HCT116 (cell line): Measurements from ENCODE around the gene DGCR8. TPM values are rescaled to one million over a fixed set of nuclear protein-coding genes. Genes with fewer than 3 reads are reported as not detected.

Source experiments
- ATAC-seq: fragments of 200-7000 bp; cut with Tn5 transposase; 2 replicates; pipeline ENCODE4 v1.9.1; 2020; ENCODE audit warnings: mild to moderate bottlenecking, moderate library complexity
- BruUV-seq: library from RNA; stranded (reverse); fragments of 400-500 nt; replicated peaks from 2 replicates; lab custom pipeline; 2021; lab: Mats Ljungman, UMichigan
- CTCF ChIA-PET: fragments of 300-600 bp; sonication (Branson Sonifier 250); formaldehyde crosslinking; loops from one replicate; lab custom pipeline; 2021; ENCODE audit warnings: antibody characterized with exemption; lab: Charles Lee
- POLR2A ChIA-PET: fragments of 300-600, 350-600 bp; sonication (Branson Sonifier 250); formaldehyde crosslinking; loops from one replicate; lab custom pipeline; 2021; ENCODE audit warnings: antibody characterized with exemption; lab: Charles Lee
- RAD21 ChIA-PET, 2 experiments: fragments of 300-600 bp; sonication (Branson Sonifier 250); formaldehyde crosslinking; loops; one replicate each; lab custom pipeline; 2023; ENCODE audit warnings: low total read pairs in 2 of 2; ENCODE audit not compliant: uncharacterized antibody in 2 of 2, unreplicated experiment in 2 of 2, low non-redundant PET in 1 of 2; lab: Charles Lee
- DNase-seq: peaks from one replicate; pipeline ENCODE4 v3.0.0-alpha.2; 2010; ENCODE audit warnings: low read depth, low spot score
- H2AFZ ChIP-seq: fragments of 200-600 bp; shearing (Covaris generic), sonication (generic); 2 replicates; pipeline ENCODE4 v1.6.1; 2017; ENCODE audit warnings: low read depth, mixed run types, mixed read lengths, antibody characterized with exemption, low read length; ENCODE audit not compliant: poor library complexity, severe bottlenecking
- H3K27ac ChIP-seq: 2 replicates; pipeline ENCODE4 v1.5.1; 2012; ENCODE audit warnings: low read depth, low read length
- H3K27me3 ChIP-seq: fragments of 200-600 bp; sonication (generic); 2 replicates; pipeline ENCODE4 v1.6.1; 2016; ENCODE audit warnings: mixed run types, low read length, mixed read lengths; ENCODE audit not compliant: insufficient read depth
- H3K36me3 ChIP-seq, 2 experiments: fragments of 200-500 bp in 1 of 2; fragments of 200-600 bp in 1 of 2; sonication (Bioruptor generic) in 1 of 2; sonication (generic) in 1 of 2; 2 replicates each; pipeline versions ENCODE4 v1.5.1 to v1.6.1; 2014 to 2016; ENCODE audit warnings: low read length in 2 of 2, inconsistent platforms in 1 of 2, mixed read lengths in 1 of 2, mixed run types in 1 of 2; ENCODE audit not compliant: insufficient read depth in 2 of 2, control insufficient read depth in 1 of 2
- H3K4me1 ChIP-seq, 2 experiments: fragments of 200-600 bp in 1 of 2; sonication (generic) in 1 of 2; 2 replicates each; pipeline versions ENCODE4 v1.5.1 to v1.6.1; 2012 to 2017; ENCODE audit warnings: low read length in 2 of 2, inconsistent platforms in 1 of 2, mild to moderate bottlenecking in 1 of 2, mixed read lengths in 1 of 2, mixed run types in 1 of 2, moderate library complexity in 1 of 2; ENCODE audit not compliant: insufficient read depth in 2 of 2, control insufficient read depth in 1 of 2
- H3K4me2 ChIP-seq: fragments of 200-600 bp; sonication (generic); 2 replicates; pipeline ENCODE4 v1.6.1; 2017; ENCODE audit warnings: mixed run types, low read length, mixed read lengths
- H3K4me3 ChIP-seq, 2 experiments: fragments of 200-600 bp in 1 of 2; sonication (generic) in 1 of 2; replicated peaks in 1 of 2; 2 replicates each; pipeline ENCODE4 v1.5.1; 2011 to 2016; ENCODE audit warnings: low read length in 2 of 2, control low read depth in 1 of 2, low read depth in 1 of 2, mild to moderate bottlenecking in 1 of 2, mixed read lengths in 1 of 2, mixed run types in 1 of 2
- H3K79me2 ChIP-seq: fragments of 200-600 bp; sonication (generic); 2 replicates; pipeline ENCODE4 v1.6.1; 2017; ENCODE audit warnings: mild to moderate bottlenecking, mixed run types, low read length, moderate library complexity, mixed read lengths; ENCODE audit not compliant: insufficient read depth
- H3K9ac ChIP-seq: fragments of 200-600 bp; sonication (generic); 2 replicates; pipeline ENCODE4 v1.6.1; 2016; ENCODE audit warnings: low read length, mixed read lengths
- H3K9me2 ChIP-seq: fragments of 200-600 bp; sonication (generic), shearing (Covaris generic); 2 replicates; pipeline ENCODE4 v1.6.1; 2017; ENCODE audit warnings: mixed run types, mild to moderate bottlenecking, moderate library complexity; ENCODE audit not compliant: insufficient read depth
- H3K9me3 ChIP-seq, 2 experiments: fragments of 200-500 bp in 1 of 2; fragments of 200-600 bp in 1 of 2; sonication (Bioruptor generic) in 1 of 2; sonication (generic) in 1 of 2; 2 replicates each; pipeline ENCODE4 v1.6.1; 2014 to 2017; ENCODE audit warnings: low read length in 2 of 2, mixed read lengths in 2 of 2, inconsistent platforms in 1 of 2, low read depth in 1 of 2, mild to moderate bottlenecking in 1 of 2, mixed run types in 1 of 2, moderate library complexity in 1 of 2; ENCODE audit not compliant: control insufficient read depth in 1 of 2, insufficient read depth in 1 of 2
- H4K20me1 ChIP-seq: fragments of 200-600 bp; sonication (generic), shearing (Covaris generic); 2 replicates; pipeline ENCODE4 v1.6.1; 2017; ENCODE audit warnings: mixed run types, mild to moderate bottlenecking, moderate library complexity; ENCODE audit not compliant: insufficient read depth
- CEBPB ChIP-seq: IDR thresholded peaks from 2 replicates; pipeline ENCODE4 v1.6.1; 2012; ENCODE audit warnings: low read depth
- ELF1 ChIP-seq: IDR thresholded peaks from 2 replicates; pipeline ENCODE4 v1.6.1; 2012; ENCODE audit warnings: low read depth, borderline replicate concordance
- FOSL1 ChIP-seq: IDR thresholded peaks from 2 replicates; pipeline ENCODE4 v1.6.1; 2012; ENCODE audit warnings: low read depth
- JUND ChIP-seq: IDR thresholded peaks from 2 replicates; pipeline ENCODE4 v1.6.1; 2012
- POLR2A ChIP-seq: IDR thresholded peaks from 2 replicates; pipeline ENCODE4 v1.7.0; 2011; ENCODE audit warnings: borderline replicate concordance; ENCODE audit not compliant: insufficient read depth, insufficient read length; ENCODE audit errors: extremely low read depth
- POLR2AphosphoS5 ChIP-seq: IDR thresholded peaks from 2 replicates; pipeline ENCODE4 v1.6.1; 2011; ENCODE audit warnings: mild to moderate bottlenecking, low read depth, low read length, moderate library complexity
- RAD21 ChIP-seq: IDR thresholded peaks from 2 replicates; pipeline ENCODE4 v1.6.1; 2012; ENCODE audit warnings: low read depth, mild to moderate bottlenecking
- SIN3A ChIP-seq: IDR thresholded peaks from 2 replicates; pipeline ENCODE4 v1.6.1; 2012; ENCODE audit warnings: low read depth
- SP1 ChIP-seq: IDR thresholded peaks from 2 replicates; pipeline ENCODE4 v1.6.1; 2012; ENCODE audit warnings: low read depth
- SRF ChIP-seq: IDR thresholded peaks from 2 replicates; pipeline ENCODE4 v1.6.1; 2012; ENCODE audit warnings: low read depth
- ZBTB33 ChIP-seq: IDR thresholded peaks from 2 replicates; pipeline ENCODE4 v1.6.1; 2011; ENCODE audit warnings: mild to moderate bottlenecking, low read length, moderate library complexity; ENCODE audit not compliant: insufficient replicate concordance; ENCODE audit errors: extremely low read depth
- ZNF274 ChIP-seq: fragments of 200-500 bp; sonication (Bioruptor generic); IDR thresholded peaks from 2 replicates; pipeline ENCODE4 v1.6.1; 2014; ENCODE audit warnings: mild to moderate bottlenecking, low read depth, low read length, inconsistent platforms
- intact Hi-C: fragments of 100-400 bp; cut with micrococcal nuclease; formaldehyde crosslinking; loops from 2 replicates; pipeline ENCODE4 v1.10.0; 2022
- total RNA-seq: library from RNA; stranded (reverse); gene quantifications from one replicate; pipeline ENCODE4 v1.2.1, GENCODE V29; 2021; ENCODE audit not compliant: unreplicated experiment
- TF ChIP-seq, protein P1 (sequence below): IDR thresholded peaks from 2 replicates; pipeline ENCODE4 v1.6.1; 2012

DGCR8 gene
- total RNA-seq, 1 experiment from 2014 or later: 43.8 TPM

- no TSS peak for BruUV-seq
- ChIA-PET CTCF (no interaction called here), POLR2A (no interaction called here), RAD21 (no interaction called here)
- peak; percentile 12; the same call in 1 of the 2 replicates for ATAC-seq
- 0 out of 2 replicates have a peak overlapping the region, but pooled peaks have one; percentile 4 for H3K9ac ChIP-seq
- H2AFZ ChIP-seq: no peak overlapping the region
- intact Hi-C loops: loop anchor here (10.0 kb wide), 1 partner anchor 147 kb away; no protein-coding TSS in a partner anchor
- no peaks in the 10 kb centered on the region for H3K9me2 ChIP-seq
- peak overlapping the region; percentile 34 for H3K27ac ChIP-seq
- H3K36me3 ChIP-seq: peaks cover 17 to 57% of the 10 kb centered on the region in 2 experiments; a peak in 3 of 4 replicates
- TF ChIP-seq SIN3A (peak; percentile 24; the same call in 1 of the 2 replicates), SRF (no peak), POLR2AphosphoS5 (peak; percentile 12; the same call in 1 of the 2 replicates)
- no peak overlapping the region for H3K4me2 ChIP-seq
- no peaks in the 10 kb centered on the region for H4K20me1 ChIP-seq
- H3K79me2 ChIP-seq: peaks cover 32% of the 10 kb centered on the region
- no peaks in the 10 kb centered on the region for H3K27me3 ChIP-seq
- H3K4me3 ChIP-seq: no peak overlapping the region
- H3K4me1 ChIP-seq: peaks cover 8 to 14% of the 10 kb centered on the region in 2 experiments
- no peak for DNase-seq
- no peaks in the 10 kb centered on the region for H3K9me3 ChIP-seq
These were observed 31.9 kb downstream of the DGCR8 start for GRCh38 chr22:20111689-20112622.

DNA sequence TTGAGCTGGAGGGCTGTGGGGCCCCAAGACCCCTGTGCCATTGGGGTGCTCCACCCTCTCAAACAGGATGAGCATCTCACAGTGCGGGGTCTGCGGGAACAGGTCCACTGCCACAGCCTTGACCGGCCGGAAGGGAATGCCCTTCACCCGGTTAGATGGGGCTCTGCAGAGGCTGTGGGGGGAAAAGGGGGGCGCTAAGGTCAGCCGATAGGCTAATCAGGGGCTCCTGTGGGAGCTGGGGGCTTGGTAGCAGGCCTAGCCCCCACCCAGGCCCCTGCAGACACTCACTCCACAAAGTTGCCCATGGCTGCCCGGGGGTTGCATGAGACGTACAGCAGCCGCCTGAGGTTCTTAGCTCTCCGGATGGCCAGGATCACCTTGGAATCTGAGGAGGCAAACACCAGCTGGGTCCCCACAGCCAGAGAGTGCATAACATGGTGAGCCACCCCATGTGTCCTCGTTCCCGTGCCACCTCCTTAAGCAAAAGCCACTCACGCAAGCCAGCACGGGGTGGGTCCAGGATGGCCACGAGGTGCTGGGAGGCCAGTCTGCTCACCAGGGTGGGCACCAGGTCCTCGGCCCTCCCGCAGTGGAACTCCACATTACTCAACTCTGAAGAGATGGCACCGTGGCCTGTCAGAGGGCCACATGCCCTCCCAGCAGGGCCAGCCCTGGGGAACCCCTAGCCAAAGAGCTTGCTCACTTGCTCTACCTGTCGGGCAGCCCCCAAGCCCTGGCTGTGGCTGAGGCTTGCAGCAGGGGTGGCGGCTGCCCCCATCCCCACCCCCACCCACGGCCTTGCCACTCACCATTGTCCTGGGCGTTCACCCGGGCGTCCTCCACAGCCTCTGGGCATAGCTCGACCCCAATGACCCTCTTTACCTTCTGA is 32.8 kb downstream of the DGCR8 start:
- Histone ChIP-seq H3K4me3 (no peak overlapping the region), H3K27ac (peak overlapping the region; percentile 34; the same call in 1 of the 2 replicates), H3K9ac (no peak overlapping the region), H3K4me2 (no peak overlapping the region), H3K9me2 (no peaks in the 10 kb centered on the region), H3K36me3 (peaks cover 10 to 49% of the 10 kb centered on the region in 2 experiments; a peak in 3 of 4 replicates), H4K20me1 (no peaks in the 10 kb centered on the region), H3K79me2 (peaks cover 35% of the 10 kb centered on the region), H3K4me1 (peaks cover 8 to 14% of the 10 kb centered on the region in 2 experiments), H3K27me3 (no peaks in the 10 kb centered on the region), H3K9me3 (no peaks in the 10 kb centered on the region), H2AFZ (no peak overlapping the region)
- BruUV-seq: no TSS peak
- intact Hi-C loops: loop anchor here (10.0 kb wide), 1 partner anchor 148 kb away; no protein-coding TSS in a partner anchor
- POLR2A ChIA-PET: no interaction called here
- DNase-seq (no peak), ATAC-seq (no peak)
- TF ChIP-seq CEBPB (no peak), SRF (no peak), FOSL1 (no peak), RAD21 (no peak), ZBTB33 (no peak), SIN3A (no peak), SP1 (no peak), ZNF274 (no peak), JUND (no peak), POLR2A (no peak), ELF1 (no peak)
- TF ChIP-seq, protein P1, sequence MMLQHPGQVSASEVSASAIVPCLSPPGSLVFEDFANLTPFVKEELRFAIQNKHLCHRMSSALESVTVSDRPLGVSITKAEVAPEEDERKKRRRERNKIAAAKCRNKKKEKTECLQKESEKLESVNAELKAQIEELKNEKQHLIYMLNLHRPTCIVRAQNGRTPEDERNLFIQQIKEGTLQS: no peak
- CTCF ChIA-PET: no interaction called here
- RAD21 ChIA-PET: no interaction called here
